Smooth muscle cell (in vitro differentiated cells): ENCODE measurements around the gene NTMT1. TPM values are rescaled to one million over a fixed set of nuclear protein-coding genes. Genes with fewer than 3 reads are reported as not detected.

Experiments used
- DNase-seq: peaks from one replicate; lab custom pipeline; 2025; ENCODE audit not compliant: unreplicated experiment; lab: John Stamatoyannopoulos, UW
- H2AFZ ChIP-seq: fragments of 200-600 bp; sonication (generic); 2 replicates; pipeline ENCODE4 v1.6.0; 2016; ENCODE audit warnings: antibody characterized with exemption, low read depth, mild to moderate bottlenecking
- H3F3A ChIP-seq: fragments of 200-600 bp; sonication (generic); 2 replicates; pipeline ENCODE4 v1.6.0; 2017; ENCODE audit warnings: antibody characterized with exemption, low read depth
- H3K27ac ChIP-seq: fragments of 200-600 bp; sonication (generic); 2 replicates; pipeline ENCODE4 v1.5.1; 2016; ENCODE audit warnings: low read depth, mild to moderate bottlenecking
- H3K27me3 ChIP-seq: fragments of 200-600 bp; sonication (generic); 2 replicates; pipeline ENCODE4 v1.6.1; 2016; ENCODE audit warnings: low read depth, mild to moderate bottlenecking
- H3K36me3 ChIP-seq: fragments of 200-600 bp; sonication (generic); 2 replicates; pipeline ENCODE4 v1.5.1; 2016; ENCODE audit warnings: low read depth
- H3K4me1 ChIP-seq: fragments of 200-600 bp; sonication (generic); 2 replicates; pipeline ENCODE4 v1.5.1; 2016; ENCODE audit warnings: low read depth
- H3K4me2 ChIP-seq: fragments of 200-600 bp; sonication (generic); 2 replicates; pipeline ENCODE4 v1.6.0; 2016; ENCODE audit warnings: mild to moderate bottlenecking
- H3K4me3 ChIP-seq: fragments of 200-600 bp; sonication (generic); 2 replicates; pipeline ENCODE4 v1.5.1; 2016; ENCODE audit warnings: mild to moderate bottlenecking
- H3K79me2 ChIP-seq: fragments of 200-600 bp; sonication (generic); 2 replicates; pipeline ENCODE4 v1.6.0; 2016; ENCODE audit warnings: low read depth, mild to moderate bottlenecking
- H3K9ac ChIP-seq: fragments of 200-600 bp; sonication (generic); 2 replicates; pipeline ENCODE4 v1.6.0; 2016; ENCODE audit warnings: low read depth
- H3K9me3 ChIP-seq: fragments of 200-600 bp; sonication (generic); replicated peaks from 2 replicates; pipeline ENCODE4 v1.5.1; 2016; ENCODE audit warnings: low read depth
- H4K20me1 ChIP-seq: fragments of 200-600 bp; sonication (generic); 2 replicates; pipeline ENCODE4 v1.6.0; 2016; ENCODE audit warnings: low read depth
- CTCF ChIP-seq: fragments of 200-600 bp; sonication (generic); IDR thresholded peaks from 2 replicates; pipeline ENCODE4 v1.5.1; 2017; ENCODE audit warnings: borderline replicate concordance, mild to moderate bottlenecking, antibody characterized with exemption; ENCODE audit not compliant: insufficient read depth, poor library complexity, severe bottlenecking
- WGBS: methylation state at CpG from one replicate; pipeline ENCODE4 v1.1.7; 2016; ENCODE audit warnings: low lambda C conversion rate; 5-methylcytosine and 5-hydroxymethylcytosine counted together
- polyA plus RNA-seq: library from polyadenylated mRNA; unstranded; fragments of >200 nt; fragmentation: Nextera tagmentation; extraction: Ambion mirVana; gene quantifications from 2 replicates; pipeline ENCODE4 v1.2.1, GENCODE V29; 2016
- total RNA-seq: library from RNA; depleted of rRNA; stranded (reverse); fragments of >200 nt; gene quantifications from 2 replicates; pipeline ENCODE4 v1.2.3, GENCODE V29; 2014

The NTMT1 gene
- total and polyA plus RNA-seq, 2 experiments from 2014 or later = 42.9 to 118 TPM

GRCh38 chr9:129601082-129601674, 24.8 kb upstream of the NTMT1 start:
- Histone ChIP-seq H3K36me3 (no peaks in the 10 kb centered on the region), H4K20me1 (no peaks in the 10 kb centered on the region), H3K4me2 (no peak overlapping the region), H3F3A (peaks cover 22% of the 10 kb centered on the region), H3K4me3 (no peak overlapping the region), H3K79me2 (no peaks in the 10 kb centered on the region), H3K27ac (no peak overlapping the region), H3K27me3 (no peaks in the 10 kb centered on the region), H3K4me1 (peaks cover 16% of the 10 kb centered on the region), H3K9me3 (no peaks in the 10 kb centered on the region), H2AFZ (no peak overlapping the region), H3K9ac (no peak overlapping the region)
- WGBS = 89% methylated on average over 7 of the region's 9 CpGs
- no peak for DNase-seq
- no peak for TF ChIP-seq CTCF

- H3K36me3 ChIP-seq = no peaks in the 10 kb centered on the region
- no peak overlapping the region for H3K4me3 ChIP-seq
- no peaks in the 10 kb centered on the region for H3K9me3 ChIP-seq
- WGBS = 73% methylated on average over 10 of the region's 10 CpGs
- H2AFZ ChIP-seq = no peak overlapping the region
- H3F3A ChIP-seq = peaks cover 33% of the 10 kb centered on the region
- DNase-seq = no peak
- no peaks in the 10 kb centered on the region for H3K79me2 ChIP-seq
- peaks cover 11% of the 10 kb centered on the region for H3K4me1 ChIP-seq
- TF ChIP-seq CTCF = no peak
- H3K9ac ChIP-seq = no peak overlapping the region
- H3K4me2 ChIP-seq = no peak overlapping the region
- H3K27me3 ChIP-seq = no peaks in the 10 kb centered on the region
- no peak overlapping the region for H3K27ac ChIP-seq
- H4K20me1 ChIP-seq = no peaks in the 10 kb centered on the region
Observed at GRCh38 chr9:129602598-129603415, 23.2 kb upstream of the NTMT1 start.

- peaks cover 21% of the 10 kb centered on the region for H3F3A ChIP-seq
- no peak overlapping the region for H2AFZ ChIP-seq
- H3K4me3 ChIP-seq = no peak overlapping the region
- no peak overlapping the region for H3K4me2 ChIP-seq
- no peak for TF ChIP-seq CTCF
- H3K9ac ChIP-seq = no peak overlapping the region
- 85% methylated on average over 12 of the region's 12 CpGs for WGBS
- no peaks in the 10 kb centered on the region for H4K20me1 ChIP-seq
- H3K9me3 ChIP-seq = no peaks in the 10 kb centered on the region
- no peak overlapping the region for H3K27ac ChIP-seq
- no peaks in the 10 kb centered on the region for H3K36me3 ChIP-seq
- peaks cover 6% of the 10 kb centered on the region for H3K4me1 ChIP-seq
- H3K27me3 ChIP-seq = no peaks in the 10 kb centered on the region
- no peaks in the 10 kb centered on the region for H3K79me2 ChIP-seq
- DNase-seq = no peak
Observed at GRCh38 chr9:129604056-129604765, 21.8 kb upstream of the NTMT1 start.
